HG03354 (cell line): ENCODE results near the gene HOXD3.

Experiments
- ATAC-seq: cut with Tn5 transposase; IDR thresholded peaks from one replicate; pipeline ENCODE4 v1.9.1; 2021; ENCODE audit warnings: mild to moderate bottlenecking; ENCODE audit not compliant: unreplicated experiment, poor library complexity, severe bottlenecking

Gene HOXD3

DNA sequence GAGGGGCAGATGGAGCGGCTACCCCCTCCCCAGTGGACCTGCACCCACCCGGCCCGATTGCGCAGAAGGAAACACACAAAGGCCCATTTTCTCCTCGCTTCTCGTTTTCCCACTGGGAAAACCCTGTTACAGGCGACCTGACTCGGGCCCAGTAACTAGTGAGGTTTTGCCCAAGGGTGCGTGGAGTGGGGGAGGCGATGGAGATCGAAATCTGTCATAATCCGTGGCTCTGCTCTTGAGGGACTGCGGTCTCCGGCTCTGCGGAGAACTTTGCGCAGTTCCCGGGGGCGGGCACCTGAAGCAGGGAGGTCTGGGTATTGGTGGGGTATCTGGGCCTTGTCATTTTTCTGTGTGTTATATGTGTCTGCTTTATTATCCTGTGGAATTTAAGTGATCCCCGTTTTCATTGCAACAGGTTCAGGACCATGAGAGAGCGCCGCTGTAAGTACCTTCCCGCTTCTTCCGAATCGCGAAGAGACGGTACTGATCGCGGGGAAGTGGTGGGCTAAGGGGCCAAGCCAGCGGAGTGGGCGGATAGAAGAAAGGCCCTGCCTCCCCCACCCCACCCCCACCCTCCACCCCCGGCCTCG, 9.8 kb upstream of the HOXD3 start:
- ATAC-seq: no peak

DNA sequence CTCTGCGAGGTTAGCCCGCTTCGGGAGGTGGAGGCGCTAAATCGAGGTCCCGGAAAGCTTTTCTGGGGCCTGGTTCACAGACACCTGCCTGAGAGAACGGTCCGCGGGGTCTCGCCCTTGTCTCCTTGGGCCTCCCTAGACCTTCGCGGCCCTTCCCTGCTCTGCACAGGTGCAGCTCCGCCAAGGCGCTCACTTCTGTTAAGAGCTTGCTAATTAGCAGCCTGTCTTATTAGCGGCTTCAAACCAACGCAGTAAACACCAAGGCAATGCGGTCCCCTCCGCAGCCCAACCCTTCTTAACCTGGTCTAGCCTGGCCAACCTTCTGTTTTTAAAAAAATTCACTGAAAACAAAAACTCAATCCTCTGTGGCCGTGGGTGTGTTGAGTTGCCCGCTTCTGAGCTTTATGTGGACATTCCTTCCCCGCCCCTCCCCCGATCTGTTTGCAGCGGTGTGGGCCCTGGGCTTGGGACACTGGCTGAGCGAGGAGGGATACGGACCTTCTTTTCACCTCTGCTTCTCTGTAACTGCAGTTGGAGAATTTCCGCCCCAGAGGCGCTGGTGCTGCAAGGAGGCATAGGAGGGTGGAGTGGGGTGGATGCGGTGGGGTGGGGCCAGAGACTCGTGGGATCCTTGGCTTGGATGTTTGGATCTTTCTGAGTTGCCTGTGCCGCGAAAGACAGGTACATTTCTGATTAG, 9.2 kb upstream of the HOXD3 start:
- ATAC-seq: no peak

DNA sequence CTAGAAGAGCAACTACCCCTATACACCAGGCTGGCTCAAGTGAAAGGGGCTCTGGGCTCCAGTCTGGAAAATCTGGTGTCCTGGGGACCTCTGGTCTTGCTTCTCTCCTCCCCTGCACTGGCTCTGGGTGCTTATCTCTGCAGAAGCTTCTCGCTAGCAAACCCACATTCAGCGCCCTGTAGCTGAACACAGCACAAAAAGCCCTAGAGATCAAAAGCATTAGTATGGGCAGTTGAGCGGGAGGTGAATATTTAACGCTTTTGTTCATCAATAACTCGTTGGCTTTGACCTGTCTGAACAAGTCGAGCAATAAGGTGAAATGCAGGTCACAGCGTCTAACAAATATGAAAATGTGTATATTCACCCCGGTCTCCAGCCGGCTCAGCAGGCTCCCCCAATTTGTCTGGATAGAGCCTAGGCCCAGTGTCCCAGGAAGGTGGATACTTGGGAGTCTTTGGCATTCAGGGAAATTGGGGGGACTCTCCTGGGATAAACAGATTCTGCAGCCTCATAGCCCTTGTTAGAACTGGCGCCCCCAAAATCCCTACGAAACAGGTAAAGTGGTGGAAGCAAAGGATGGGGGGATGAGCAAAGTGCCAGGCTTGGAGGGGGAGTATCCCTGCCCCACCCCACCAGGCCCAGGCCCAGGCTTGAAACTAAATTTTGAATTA, 8.2 kb upstream of the HOXD3 start:
- ATAC-seq: no peak

DNA sequence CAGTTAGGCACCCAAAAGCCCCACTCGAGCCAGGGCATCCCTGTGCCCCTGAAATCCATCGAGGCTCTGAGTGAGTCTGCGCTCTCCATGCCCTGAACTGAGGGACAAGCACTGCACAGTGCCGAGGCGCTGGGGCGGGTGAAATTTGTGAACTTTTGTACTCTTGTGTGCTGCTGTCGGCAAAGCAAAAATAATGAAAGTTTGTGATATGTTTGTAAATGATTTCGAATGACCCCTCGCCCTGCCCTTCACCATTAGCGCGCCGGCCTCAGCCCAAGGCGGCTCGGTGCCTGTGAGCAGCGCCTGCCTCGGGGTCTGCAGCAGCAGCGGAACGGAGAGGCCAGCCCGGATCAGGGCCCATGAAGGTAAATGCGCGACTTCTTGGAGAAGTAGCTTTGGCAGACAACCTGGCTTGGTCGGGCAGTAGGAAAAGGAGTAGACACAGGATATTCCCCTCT, 7.6 kb upstream of the HOXD3 start:
- ATAC-seq: no peak

DNA sequence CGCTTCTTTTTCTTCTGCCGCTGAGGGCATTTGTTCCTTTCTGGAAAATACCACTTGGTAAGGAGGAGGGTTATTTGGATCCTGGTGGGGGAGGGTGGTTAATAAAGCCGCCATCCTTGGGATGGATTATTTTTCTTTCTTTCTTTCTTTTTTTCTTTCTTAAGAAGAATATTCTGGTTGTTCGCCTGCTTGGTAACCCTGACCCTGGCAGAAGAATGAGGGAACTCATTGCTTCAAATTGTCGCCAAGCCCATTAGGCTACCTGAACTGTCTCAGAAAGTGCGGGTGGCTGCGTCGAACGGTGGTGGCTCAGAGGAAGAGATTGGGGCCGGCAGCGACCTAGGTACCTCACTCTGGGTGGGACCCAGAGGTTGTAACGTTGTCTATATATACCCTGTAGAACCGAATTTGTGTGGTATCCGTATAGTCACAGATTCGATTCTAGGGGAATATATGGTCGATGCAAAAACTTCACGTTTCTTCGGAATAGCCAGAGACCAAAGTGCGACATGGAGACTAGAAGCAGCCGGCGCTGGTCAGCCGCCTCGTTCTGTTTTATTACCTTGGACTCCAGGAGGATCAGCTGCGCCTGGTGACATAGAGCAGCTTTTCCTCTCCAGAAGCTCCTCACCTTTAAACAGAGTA, 7.0 kb upstream of the HOXD3 start:
- no peak for ATAC-seq

DNA sequence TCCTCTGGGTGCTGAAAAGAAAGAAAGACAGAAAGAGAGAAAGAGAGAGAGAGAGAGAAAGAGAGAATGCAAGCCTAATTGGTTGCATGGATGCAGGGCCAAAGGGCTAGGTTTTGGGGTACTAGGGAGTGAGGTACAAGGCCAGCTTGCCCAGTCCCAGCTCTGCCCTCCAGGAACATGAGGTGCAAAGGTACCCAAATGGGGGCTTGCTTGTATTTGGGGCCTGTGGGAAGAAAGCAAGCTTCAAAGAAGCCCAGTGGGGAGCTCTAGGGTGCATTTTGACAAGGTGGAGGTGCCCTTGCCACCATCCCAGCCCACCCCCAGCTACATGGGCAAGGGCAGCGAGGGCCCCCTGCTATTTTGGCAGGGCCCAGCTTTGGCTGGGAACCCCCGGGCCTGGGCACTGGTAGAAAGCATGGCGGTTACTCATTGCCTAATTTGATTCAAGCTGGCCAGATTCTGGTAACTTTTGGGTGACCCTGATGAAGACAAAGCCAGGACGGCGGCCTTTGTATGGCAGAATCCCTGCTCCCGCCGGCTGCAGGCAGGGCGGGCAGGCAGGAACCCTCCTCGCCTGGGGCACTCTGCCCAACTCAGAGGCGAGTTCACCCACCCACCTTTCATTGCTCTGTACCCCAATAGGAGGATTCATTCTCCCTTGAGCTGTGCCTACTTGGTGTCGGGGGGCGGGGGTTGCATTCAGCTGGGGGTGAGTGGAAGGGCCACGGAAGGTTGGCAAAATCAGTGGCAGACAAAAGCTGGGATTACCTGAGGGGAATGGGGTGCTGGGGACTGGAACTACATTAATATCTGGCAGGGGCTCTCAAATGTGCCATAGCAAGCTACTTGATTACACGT, 6.3 kb upstream of the HOXD3 start:
- ATAC-seq: no peak

DNA sequence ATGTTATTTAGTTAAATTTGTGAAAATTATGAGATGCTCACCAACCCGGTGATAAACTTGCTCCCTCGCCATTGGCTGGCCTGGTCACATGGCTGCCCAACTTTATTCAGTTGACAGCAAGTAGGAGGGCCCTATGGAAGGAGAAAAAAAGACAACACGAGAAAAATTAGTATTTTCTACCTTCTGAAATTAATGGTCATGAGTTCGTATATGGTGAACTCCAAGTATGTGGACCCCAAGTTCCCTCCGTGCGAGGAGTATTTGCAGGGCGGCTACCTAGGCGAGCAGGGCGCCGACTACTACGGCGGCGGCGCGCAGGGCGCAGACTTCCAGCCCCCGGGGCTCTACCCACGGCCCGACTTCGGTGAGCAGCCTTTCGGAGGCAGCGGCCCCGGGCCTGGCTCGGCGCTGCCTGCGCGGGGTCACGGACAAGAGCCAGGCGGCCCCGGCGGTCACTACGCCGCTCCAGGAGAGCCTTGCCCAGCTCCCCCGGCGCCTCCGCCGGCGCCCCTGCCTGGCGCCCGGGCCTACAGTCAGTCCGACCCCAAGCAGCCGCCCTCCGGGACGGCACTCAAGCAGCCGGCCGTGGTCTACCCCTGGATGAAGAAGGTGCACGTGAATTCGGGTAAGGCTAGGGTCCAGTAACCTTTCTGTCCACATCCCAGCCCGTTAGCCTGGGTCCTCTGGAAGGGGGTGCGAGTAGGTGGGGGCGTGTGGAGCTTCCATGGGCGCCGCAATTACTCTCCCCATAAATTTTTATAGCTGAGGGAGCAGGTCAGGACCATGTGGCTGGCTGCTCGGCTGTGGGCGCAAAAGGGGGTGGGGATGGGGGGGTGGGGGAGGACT, 5.4 kb upstream of the HOXD3 start, which contains the start of gene HOXD4:
HOXD4 (plus strand) TSS at position 109 of the 846 bp plus-strand sequence; CDS start at position 193, 84 bp downstream.
- no peak for ATAC-seq

DNA sequence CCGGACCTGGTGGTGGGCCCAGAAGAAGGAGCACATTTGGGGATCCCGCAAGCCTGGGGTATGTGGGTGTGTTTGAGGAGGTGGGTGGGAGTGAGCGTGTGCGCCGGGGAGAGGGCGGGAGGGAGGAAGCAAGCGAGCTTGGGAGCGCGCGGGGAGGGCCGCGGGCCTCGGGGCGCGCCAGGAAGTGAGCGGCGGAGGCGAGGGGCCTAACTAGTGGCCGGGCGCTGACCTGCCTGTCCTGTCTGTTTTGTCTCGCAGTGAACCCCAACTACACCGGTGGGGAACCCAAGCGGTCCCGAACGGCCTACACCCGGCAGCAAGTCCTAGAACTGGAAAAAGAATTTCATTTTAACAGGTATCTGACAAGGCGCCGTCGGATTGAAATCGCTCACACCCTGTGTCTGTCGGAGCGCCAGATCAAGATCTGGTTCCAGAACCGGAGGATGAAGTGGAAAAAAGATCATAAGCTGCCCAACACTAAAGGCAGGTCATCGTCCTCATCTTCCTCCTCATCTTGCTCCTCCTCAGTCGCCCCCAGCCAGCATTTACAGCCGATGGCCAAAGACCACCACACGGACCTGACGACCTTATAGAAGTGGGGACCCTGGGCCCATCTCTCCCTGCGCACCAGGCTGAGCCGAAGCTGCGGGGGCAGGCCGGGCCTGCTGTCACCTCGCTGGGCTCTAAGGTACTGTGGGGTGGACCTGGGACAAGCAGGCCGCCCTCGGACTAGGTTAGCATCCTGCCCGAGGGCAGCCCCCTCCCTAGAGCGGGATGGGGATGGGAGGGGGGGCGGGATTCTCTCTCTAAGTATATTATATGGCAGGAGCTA, 4.5 kb upstream of the HOXD3 start:
- ATAC-seq: no peak

DNA sequence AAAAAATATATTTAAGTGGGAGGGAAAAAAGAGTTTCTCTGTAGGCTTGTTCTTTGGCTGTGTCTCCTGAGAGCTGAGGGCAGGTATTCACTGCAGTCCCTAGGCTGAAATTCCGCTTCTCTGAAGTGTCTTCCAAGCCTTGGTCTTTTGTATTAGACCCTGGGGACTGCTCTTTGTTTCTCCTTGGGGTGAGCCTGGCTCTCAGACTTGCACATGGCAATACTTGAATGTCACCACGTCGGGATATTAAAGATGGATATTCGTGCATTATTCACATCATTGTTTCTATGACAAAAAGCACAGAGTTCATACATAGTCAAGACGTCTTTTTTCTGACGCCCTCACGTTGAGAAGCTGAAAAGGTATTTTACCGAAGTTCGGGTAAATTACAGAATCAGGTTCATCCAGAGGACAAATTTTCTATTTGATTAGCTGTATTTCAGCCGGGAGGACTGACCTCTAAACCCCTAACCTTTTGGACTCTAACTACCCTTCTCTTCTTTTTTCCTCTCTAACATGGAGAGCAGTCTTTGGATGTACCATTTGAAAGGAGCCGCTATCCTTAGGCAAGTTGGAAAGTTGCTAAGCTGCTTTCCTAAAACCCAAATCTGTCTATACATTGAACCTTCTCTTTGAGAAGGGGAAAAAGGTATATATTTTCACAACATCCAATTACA, 2.4 kb upstream of the HOXD3 start:
- no peak for ATAC-seq

DNA sequence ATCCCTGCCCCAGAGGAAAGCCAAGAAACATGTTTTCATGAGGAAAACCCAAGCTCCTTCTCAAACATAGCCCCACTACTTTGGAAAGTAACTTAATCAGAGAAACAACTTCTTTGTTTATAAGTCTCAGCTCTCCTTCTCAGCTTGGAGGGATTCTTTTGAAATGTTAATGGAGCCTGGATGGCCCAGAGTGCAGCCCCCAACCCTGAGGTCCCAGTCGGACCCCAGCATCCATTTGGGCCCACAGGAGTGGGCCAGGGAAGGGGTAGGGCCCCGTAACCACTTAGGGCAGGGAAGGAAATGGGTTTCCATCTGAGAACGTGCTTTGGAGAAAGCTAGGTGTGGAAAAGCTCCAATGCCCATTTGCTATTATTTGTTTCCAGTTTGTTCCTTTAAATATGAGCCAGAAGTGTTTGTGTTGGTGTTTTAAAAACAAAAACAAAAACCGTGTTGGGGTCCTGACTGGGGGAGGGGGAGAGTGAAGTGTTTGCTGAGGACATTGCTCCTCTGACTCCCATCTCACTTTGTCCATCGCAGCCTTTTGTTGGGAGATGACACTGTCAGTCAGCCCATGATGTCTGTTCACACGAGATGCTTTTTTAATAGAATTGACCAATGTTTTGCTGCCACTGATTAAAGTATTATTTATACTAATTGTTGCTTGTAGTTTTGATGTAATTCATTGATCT, 1.6 kb upstream of the HOXD3 start:
- ATAC-seq: no peak

DNA sequence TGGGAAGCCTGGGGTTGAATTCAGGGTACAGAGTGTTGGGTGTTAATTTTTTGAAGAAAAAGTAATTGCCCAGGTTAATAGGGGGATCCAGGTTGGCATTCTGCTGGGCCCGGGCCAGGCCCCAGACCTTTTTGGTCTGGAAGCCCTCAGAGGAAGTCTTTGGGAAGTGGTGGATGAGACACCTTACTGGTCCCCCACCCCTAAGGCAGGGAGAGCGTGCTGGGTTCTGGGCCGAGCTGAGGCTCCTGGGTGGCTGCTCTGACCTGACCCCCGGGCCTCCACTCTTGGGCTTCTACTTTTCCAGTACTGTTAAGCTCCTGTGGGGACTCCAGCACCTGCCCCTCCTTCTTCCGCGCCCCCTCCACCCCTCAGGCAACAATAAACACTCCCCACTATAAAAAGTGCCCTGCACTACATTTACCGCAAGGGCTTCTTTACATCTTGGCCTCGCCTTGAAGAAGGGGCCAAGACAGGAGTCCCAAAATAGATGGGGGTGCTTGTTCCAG, 753 bp upstream of the HOXD3 start:
- no peak for ATAC-seq

DNA sequence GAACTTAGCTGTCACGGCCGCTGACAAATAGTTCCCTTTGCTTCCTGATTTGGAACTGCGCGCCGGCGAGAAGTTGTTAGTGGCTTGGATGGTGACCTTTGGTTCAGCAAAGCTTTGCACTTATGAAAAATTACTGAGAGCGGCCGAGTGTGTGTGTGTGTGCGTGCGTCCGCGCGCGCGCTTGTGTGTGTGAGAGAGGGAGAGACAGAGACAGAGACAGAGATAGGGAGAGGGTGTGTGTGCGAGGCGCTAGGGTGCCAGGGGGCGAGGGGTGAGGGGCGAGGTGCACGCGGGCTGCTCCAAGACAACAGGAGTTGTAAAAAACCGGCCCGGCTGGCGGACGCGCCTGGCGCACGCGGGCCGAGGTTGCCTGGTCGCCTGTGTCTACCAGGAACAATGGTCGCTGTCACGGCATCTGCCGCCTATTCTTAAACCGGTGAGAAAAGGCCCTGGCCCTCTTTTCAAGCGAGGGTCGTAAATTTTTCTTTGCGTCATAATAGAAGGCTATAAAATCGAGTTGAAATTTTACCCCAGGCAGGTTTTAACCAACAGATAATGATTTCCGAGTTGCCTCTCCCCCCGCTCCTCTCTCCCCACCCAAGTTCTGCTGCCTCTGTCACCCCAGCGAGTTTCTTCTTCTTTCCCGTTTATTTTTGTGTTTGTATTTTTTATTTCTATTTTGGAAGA, 535 bp downstream of the HOXD3 start:
- ATAC-seq: no peak

DNA sequence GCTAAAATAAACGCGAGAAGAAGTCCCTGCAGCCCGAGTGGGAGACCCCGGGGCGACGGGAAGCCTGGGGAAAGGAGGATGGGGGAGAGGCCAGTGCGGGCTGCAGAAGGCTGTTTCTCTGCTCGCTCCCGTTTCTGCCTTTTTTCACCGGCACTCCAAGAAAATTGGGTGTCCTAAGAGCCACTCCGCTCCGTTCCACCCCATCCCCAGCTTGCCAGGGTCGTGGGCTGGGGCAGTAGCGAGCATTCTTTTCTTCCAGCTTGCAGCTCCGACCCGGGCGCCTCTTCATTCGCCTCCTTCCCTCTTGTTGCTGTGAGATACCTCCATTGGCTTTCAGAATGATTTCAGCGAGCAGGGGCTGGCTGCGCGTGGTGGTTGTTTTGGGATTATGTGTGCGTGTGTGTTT, 1.1 kb downstream of the HOXD3 start:
- ATAC-seq: no peak

DNA sequence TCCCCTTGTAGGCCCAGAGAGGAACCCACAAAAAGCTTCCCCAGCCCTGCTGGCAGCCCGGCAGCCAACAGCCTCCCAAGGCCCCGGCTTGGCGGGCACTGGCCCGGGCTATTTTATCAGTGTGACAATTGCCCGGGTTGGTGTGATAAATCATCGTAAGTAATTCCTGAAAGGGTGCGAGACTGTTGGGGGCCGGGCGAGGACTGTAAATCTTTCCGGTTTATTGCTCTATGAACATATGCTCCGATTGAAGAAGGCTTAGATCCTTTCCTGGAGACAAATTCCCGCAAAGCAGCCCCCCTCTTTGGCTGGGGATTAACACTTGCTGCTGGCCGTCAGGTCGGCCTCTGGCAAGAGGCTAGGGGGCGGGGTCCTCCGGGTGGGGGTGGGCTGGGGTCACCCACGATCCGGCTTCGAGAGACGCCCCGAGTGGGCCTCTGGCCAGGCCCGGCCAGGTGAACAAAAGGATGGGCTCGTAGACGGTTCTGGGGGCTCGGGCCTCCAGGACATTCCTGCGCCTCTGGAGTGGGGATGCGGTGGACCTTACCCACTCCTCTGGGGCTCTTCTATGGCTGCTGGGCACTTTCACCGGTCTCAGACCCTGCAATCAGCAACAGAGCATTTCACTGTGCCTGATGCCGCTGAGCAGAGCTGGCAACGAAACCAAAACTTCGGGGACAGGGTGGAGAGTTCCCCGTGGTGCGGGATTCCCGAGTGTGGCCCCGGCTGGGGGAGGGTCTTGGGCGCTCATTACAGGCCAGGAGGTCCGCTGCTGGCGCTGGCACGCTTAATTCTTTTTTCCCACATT, 2.0 kb downstream of the HOXD3 start:
- no peak for ATAC-seq

DNA sequence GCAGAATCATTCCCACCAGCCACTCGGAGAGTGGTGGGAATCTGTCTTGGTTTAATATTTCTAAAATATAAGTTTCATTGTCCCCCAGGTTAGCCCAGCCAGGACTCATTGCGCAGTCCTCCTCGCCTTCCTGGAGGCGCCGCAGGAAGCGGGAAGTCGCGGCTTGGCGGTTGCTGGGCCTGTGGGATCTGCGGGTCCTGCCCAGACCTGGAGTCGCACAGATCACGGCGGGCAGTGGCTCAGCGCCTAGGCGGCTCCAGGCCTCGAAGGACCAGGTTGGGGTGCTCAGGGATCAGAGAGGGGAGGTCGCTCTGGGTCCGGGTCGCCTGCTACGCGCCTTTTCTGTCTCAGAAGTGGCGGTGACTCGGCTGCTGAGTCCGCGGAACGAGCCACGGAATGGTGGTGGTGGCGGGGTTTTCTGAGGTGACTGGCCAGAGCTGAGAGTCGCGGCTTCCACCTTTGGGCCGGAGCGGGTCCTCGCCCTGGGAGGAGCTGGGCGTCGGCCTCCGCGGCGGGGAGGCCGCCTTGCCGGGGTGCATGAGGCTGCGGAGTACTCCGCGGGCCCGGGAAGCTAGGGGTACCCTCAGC, 2.6 kb downstream of the HOXD3 start:
- no peak for ATAC-seq
